ENCODE data around the gene KLF1. TPM values are rescaled to one million over a fixed set of nuclear protein-coding genes. Genes with fewer than 3 reads are reported as not detected.

KLF1 gene
- total RNA-seq, 1 donor from 2014 or later: not detected

- DNase-seq (ENCODE audit: extremely low spot score, unreplicated experiment): no peak
- no peak overlapping the region for H3K27ac Mint-ChIP-seq (ENCODE audit: unreplicated experiment)
- H3K4me1 Mint-ChIP-seq (ENCODE audit: unreplicated experiment): peaks cover 29% of the 10 kb centered on the region
- no peaks in the 10 kb centered on the region for H3K36me3 Mint-ChIP-seq (ENCODE audit: unreplicated experiment)
- TF ChIP-seq CTCF (IDR thresholded peaks at IDR 0.05): no peak
- no peaks in the 10 kb centered on the region for H3K9me3 Mint-ChIP-seq (ENCODE audit: unreplicated experiment)
- H3K4me3 Mint-ChIP-seq (ENCODE audit: unreplicated experiment): no peak overlapping the region
- H3K27me3 Mint-ChIP-seq (ENCODE audit: unreplicated experiment): peaks cover 73% of the 10 kb centered on the region
These were observed 49.8 kb downstream of the KLF1 start for GRCh38 chr19:12837225-12837624.

GRCh38 chr19:12836529-12836863 is 50.5 kb downstream of the KLF1 start:
- DNase-seq (ENCODE audit: extremely low spot score, unreplicated experiment): no peak
- H3K27ac Mint-ChIP-seq (ENCODE audit: unreplicated experiment): no peak overlapping the region
- H3K27me3 Mint-ChIP-seq (ENCODE audit: unreplicated experiment): peaks cover 74% of the 10 kb centered on the region
- peaks cover 28% of the 10 kb centered on the region for H3K4me1 Mint-ChIP-seq (ENCODE audit: unreplicated experiment)
- no peaks in the 10 kb centered on the region for H3K9me3 Mint-ChIP-seq (ENCODE audit: unreplicated experiment)
- TF ChIP-seq CTCF (IDR thresholded peaks at IDR 0.05): no peak
- no peaks in the 10 kb centered on the region for H3K36me3 Mint-ChIP-seq (ENCODE audit: unreplicated experiment)
- H3K4me3 Mint-ChIP-seq (ENCODE audit: unreplicated experiment): no peak overlapping the region

- TF ChIP-seq CTCF (IDR thresholded peaks at IDR 0.05): no peak
- H3K4me1 Mint-ChIP-seq (ENCODE audit: unreplicated experiment): peaks cover 16% of the 10 kb centered on the region
- H3K27ac Mint-ChIP-seq (ENCODE audit: unreplicated experiment): no peak overlapping the region
- H3K27me3 Mint-ChIP-seq (ENCODE audit: unreplicated experiment): peaks cover 71% of the 10 kb centered on the region
- H3K36me3 Mint-ChIP-seq (ENCODE audit: unreplicated experiment): no peaks in the 10 kb centered on the region
- DNase-seq (ENCODE audit: extremely low spot score, unreplicated experiment): no peak
- no peak overlapping the region for H3K4me3 Mint-ChIP-seq (ENCODE audit: unreplicated experiment)
- H3K9me3 Mint-ChIP-seq (ENCODE audit: unreplicated experiment): no peaks in the 10 kb centered on the region
These were observed 51.8 kb downstream of the KLF1 start for GRCh38 chr19:12834976-12835757.

GRCh38 chr19:12834566-12834943 is 52.4 kb downstream of the KLF1 start, which contains the start of gene RTBDN:
TSS of gene RTBDN (minus strand) at chr19:12834579. CDS start at chr19:12829979, 4,600 bp downstream.
- Mint-ChIP-seq H3K4me1 (ENCODE audit: unreplicated experiment) (peaks cover 15% of the 10 kb centered on the region), H3K9me3 (ENCODE audit: unreplicated experiment) (no peaks in the 10 kb centered on the region), H3K4me3 (ENCODE audit: unreplicated experiment) (peak within 1 kb of the TSS; percentile 58), H3K36me3 (ENCODE audit: unreplicated experiment) (no peaks in the 10 kb centered on the region), H3K27ac (ENCODE audit: unreplicated experiment) (no peak within 1 kb of the TSS), H3K27me3 (ENCODE audit: unreplicated experiment) (peaks cover 72% of the 10 kb centered on the region)
- TF ChIP-seq CTCF (IDR thresholded peaks at IDR 0.05): no peak
- DNase-seq (ENCODE audit: extremely low spot score, unreplicated experiment): no peak

Small RNAs within 50 kb of the gene (microRNA-seq; reads per million reads assigned to microRNA genes)
- gene MIR5695 (ENCODE audit: unreplicated experiment) (not detected), gene MIR6794 (ENCODE audit: unreplicated experiment) (not detected)

Other genes with a start within 250 kb of the KLF1 start
- 116 and 120 TPM in 2 replicates for gene MAN2B1, start 220.5 kb downstream of the KLF1 start, total RNA-seq
- gene WDR83, start 220.4 kb downstream of the KLF1 start, total RNA-seq: 11.4 and 12.4 TPM in 2 replicates
- 64.3 and 68.4 TPM in 2 replicates for gene DHPS, start 205.3 kb downstream of the KLF1 start, total RNA-seq
- gene GNG14, start 199.2 kb downstream of the KLF1 start, total RNA-seq: not detected in 2 replicates
- 10.9 and 11.4 TPM in 2 replicates for gene FBXW9, start 190.6 kb downstream of the KLF1 start, total RNA-seq
- gene TNPO2, start 163.3 kb downstream of the KLF1 start, total RNA-seq: 79.0 and 93.3 TPM in 2 replicates
- 151 and 160 TPM in 2 replicates for gene TRIR, start 152.5 kb downstream of the KLF1 start, total RNA-seq
- gene GET3, start 149.7 kb downstream of the KLF1 start, total RNA-seq: 72.1 and 77.0 TPM in 2 replicates
- not detected in 2 replicates for gene BEST2, start 135.4 kb downstream of the KLF1 start, total RNA-seq
- 24.6 and 26.8 TPM in 2 replicates for gene HOOK2, start 111.6 kb downstream of the KLF1 start, total RNA-seq
- 141 and 158 TPM in 2 replicates for gene JUNB, start 95.7 kb downstream of the KLF1 start, total RNA-seq
- 235 TPM in 2 replicates for gene PRDX2, start 85.4 kb downstream of the KLF1 start, total RNA-seq
- gene THSD8, start 85.1 kb downstream of the KLF1 start, total RNA-seq: 8.2 and 8.4 TPM in 2 replicates
- 7.6 and 10.0 TPM in 2 replicates for gene RNASEH2A, start 80.6 kb downstream of the KLF1 start, total RNA-seq
- not detected in 2 replicates for gene RTBDN, start 52.6 kb downstream of the KLF1 start, total RNA-seq
- gene MAST1, start 48.7 kb downstream of the KLF1 start, total RNA-seq: 0.32 TPM in 1 of 2 replicates, not detected in the other
- 47.3 and 57.0 TPM in 2 replicates for gene DNASE2, start 5.8 kb downstream of the KLF1 start, total RNA-seq
- gene GCDH, start 4.0 kb upstream of the KLF1 start, total RNA-seq: 23.1 and 23.8 TPM in 2 replicates
- gene SYCE2, start 32.1 kb upstream of the KLF1 start, total RNA-seq: not detected in 2 replicates
- 55.6 and 60.3 TPM in 2 replicates for gene FARSA, start 46.5 kb upstream of the KLF1 start, total RNA-seq
- 1,241 and 1,304 TPM in 2 replicates for gene CALR, start 51.4 kb upstream of the KLF1 start, total RNA-seq
- gene RAD23A, start 58.7 kb upstream of the KLF1 start, total RNA-seq: 81.4 and 83.1 TPM in 2 replicates
- 24.0 and 24.6 TPM in 2 replicates for gene GADD45GIP1, start 70.0 kb upstream of the KLF1 start, total RNA-seq
- gene DAND5, start 82.4 kb upstream of the KLF1 start, total RNA-seq: not detected in 2 replicates
- gene NFIX, start 108.3 kb upstream of the KLF1 start, total RNA-seq: 87.0 and 93.7 TPM in 2 replicates
- gene LYL1, start 215.7 kb upstream of the KLF1 start, total RNA-seq: not detected in 2 replicates
- gene TRMT1, start 229.5 kb upstream of the KLF1 start, total RNA-seq: 37.4 and 43.1 TPM in 2 replicates
- gene NACC1, start 231.1 kb upstream of the KLF1 start, total RNA-seq: 40.4 and 45.1 TPM in 2 replicates

All from osteocyte (in vitro differentiated cells).